ENCODE results near the gene LAP3.

LAP3 gene

GRCh38 chr4:17616283-17616682 lies 39.3 kb downstream of the LAP3 start:
- POLR2A ChIA-PET, result interaction anchor here (1.1 kb wide), 1 partner anchor 25 kb away, joined by 3 read pairs; no protein-coding TSS in a partner anchor
- CTCF ChIA-PET, result interaction anchor here (1.8 to 4.7 kb wide), 4 partner anchors 20 to 192 kb away, joined by 10 to 23 read pairs (median 16); no protein-coding TSS in a partner anchor
- H3K4me3 ChIP-seq (ENCODE audit: low read depth, low read length), result peak overlapping the region; percentile 15; the same call in 1 of the 2 replicates
- no peak for DNase-seq (ENCODE audit: low read depth, low spot score)
- no peak for TF ChIP-seq CTCF (IDR thresholded peaks at IDR 0.05; ENCODE audit: insufficient read depth, low read length, missing control alignments)

GRCh38 chr4:17618926-17619325 lies 41.9 kb downstream of the LAP3 start:
- CTCF ChIA-PET, result interaction anchor here (1.0 to 1.4 kb wide), 2 partner anchors 18 to 191 kb away, joined by 4 to 11 read pairs; no protein-coding TSS in a partner anchor
- TF ChIP-seq CTCF (IDR thresholded peaks at IDR 0.05; ENCODE audit: insufficient read depth, low read length, missing control alignments), result no peak
- POLR2A ChIA-PET, result no interaction called here
- no peak for DNase-seq (ENCODE audit: low read depth, low spot score)
- H3K4me3 ChIP-seq (ENCODE audit: low read depth, low read length), result no peak overlapping the region

GRCh38 chr4:17619416-17620105 lies 42.6 kb downstream of the LAP3 start:
- DNase-seq (ENCODE audit: low read depth, low spot score), result no peak
- TF ChIP-seq CTCF (IDR thresholded peaks at IDR 0.05; ENCODE audit: insufficient read depth, low read length, missing control alignments), result no peak
- POLR2A ChIA-PET, result no interaction called here
- CTCF ChIA-PET, result interaction anchor here (1.0 to 1.4 kb wide), 2 partner anchors 17 to 190 kb away, joined by 4 to 11 read pairs; no protein-coding TSS in a partner anchor
- H3K4me3 ChIP-seq (ENCODE audit: low read depth, low read length), result no peak overlapping the region

- no peak for TF ChIP-seq CTCF (IDR thresholded peaks at IDR 0.05; ENCODE audit: insufficient read depth, low read length, missing control alignments)
- no peak for DNase-seq (ENCODE audit: low read depth, low spot score)
- H3K4me3 ChIP-seq (ENCODE audit: low read depth, low read length), result no peak overlapping the region
- POLR2A ChIA-PET, result interaction anchor here (1.3 kb wide), 1 partner anchor 9 kb away, joined by 6 read pairs; the partner anchor contains the start of gene MED28
- CTCF ChIA-PET, result interaction anchor here (0.6 to 2.7 kb wide), 3 partner anchors 13 to 75 kb away, joined by 3 to 9 read pairs (median 6); no protein-coding TSS in a partner anchor
Measured at GRCh38 chr4:17623451-17624001, 46.5 kb downstream of the LAP3 start.

GRCh38 chr4:17624821-17625220 lies 47.8 kb downstream of the LAP3 start:
- POLR2A ChIA-PET, result interaction anchor here (0.7 kb wide), 1 partner anchor 106 kb away, joined by 4 read pairs; no protein-coding TSS in a partner anchor
- CTCF ChIA-PET, result interaction anchor here (4.0 kb wide), 1 partner anchor 11 kb away, joined by 22 read pairs; no protein-coding TSS in a partner anchor

More at GRCh38 chr4:17624821-17625220, 47.8 kb downstream of the LAP3 start:
- no peak overlapping the region for H3K4me3 ChIP-seq (ENCODE audit: low read depth, low read length)
- DNase-seq (ENCODE audit: low read depth, low spot score), result no peak
- TF ChIP-seq CTCF (IDR thresholded peaks at IDR 0.05; ENCODE audit: insufficient read depth, low read length, missing control alignments), result no peak
